GM23338 (cell line): ENCODE results near the gene ZNF77. TPM values are rescaled to one million over a fixed set of nuclear protein-coding genes. Genes with fewer than 3 reads are reported as not detected.

Source experiments
- ATAC-seq: fragments of 200-7000 bp; cut with Tn5 transposase; 3 replicates; pipeline ENCODE4 v1.9.1; 2020
- DNase-seq: peaks from one replicate; pipeline ENCODE4 v3.0.0-alpha.2; 2015; ENCODE audit warnings: low spot score
- H2AFZ ChIP-seq: fragments of 200-600 bp; sonication (generic); 2 replicates; pipeline ENCODE4 v1.8.0; 2016; ENCODE audit warnings: antibody characterized with exemption, mild to moderate bottlenecking, moderate library complexity
- H3F3A ChIP-seq: fragments of 200-600 bp; sonication (generic); replicated peaks from 2 replicates; pipeline ENCODE4 v1.8.0; 2017; ENCODE audit warnings: antibody characterized with exemption, mixed run types, low read depth
- H3K27ac ChIP-seq: fragments of 200-600 bp; sonication (generic); 2 replicates; pipeline ENCODE4 v1.6.1; 2016; ENCODE audit warnings: low read depth
- H3K27me3 ChIP-seq: fragments of 200-600 bp; sonication (generic); 2 replicates; pipeline ENCODE4 v1.8.0; 2016; ENCODE audit warnings: mild to moderate bottlenecking, mixed run types, moderate library complexity; ENCODE audit not compliant: insufficient read depth
- H3K36me3 ChIP-seq: fragments of 200-600 bp; sonication (generic); 2 replicates; pipeline ENCODE4 v1.8.0; 2016; ENCODE audit warnings: mild to moderate bottlenecking; ENCODE audit not compliant: insufficient read depth
- H3K4me1 ChIP-seq: fragments of 200-600 bp; sonication (generic); 2 replicates; pipeline ENCODE4 v1.8.0; 2016; ENCODE audit warnings: mild to moderate bottlenecking, moderate library complexity; ENCODE audit not compliant: insufficient read depth
- H3K4me2 ChIP-seq: fragments of 200-600 bp; sonication (generic); 2 replicates; pipeline ENCODE4 v1.7.1; 2017; ENCODE audit warnings: mixed run types
- H3K4me3 ChIP-seq: fragments of 200-600 bp; sonication (generic); 2 replicates; pipeline ENCODE4 v1.6.1; 2016; ENCODE audit warnings: mixed run types
- H3K79me2 ChIP-seq: fragments of 200-600 bp; sonication (generic); replicated peaks from 2 replicates; pipeline ENCODE4 v1.8.0; 2017; ENCODE audit warnings: mild to moderate bottlenecking; ENCODE audit not compliant: insufficient read depth
- H3K9me2 ChIP-seq: fragments of 200-600 bp; sonication (generic); 2 replicates; pipeline ENCODE4 v1.8.0; 2017; ENCODE audit not compliant: insufficient read depth
- H4K20me1 ChIP-seq: fragments of 200-600 bp; sonication (generic); replicated peaks from 2 replicates; pipeline ENCODE4 v1.8.0; 2017; ENCODE audit warnings: mild to moderate bottlenecking; ENCODE audit not compliant: insufficient read depth
- H3K27ac Mint-ChIP-seq: 2 replicates; pipeline ENCODE4 v1.8.0; 2020; ENCODE audit warnings: inconsistent platforms, mild to moderate bottlenecking, moderate library complexity, mixed read lengths
- H3K27me3 Mint-ChIP-seq: 3 replicates; pipeline ENCODE4 v1.8.0; 2022; ENCODE audit warnings: low read depth, mild to moderate bottlenecking, moderate library complexity, mixed read lengths, inconsistent platforms; ENCODE audit not compliant: insufficient read depth, poor library complexity
- H3K36me3 Mint-ChIP-seq: 3 replicates; pipeline ENCODE4 v1.8.0; 2021; ENCODE audit warnings: low read depth, mild to moderate bottlenecking, inconsistent platforms, moderate library complexity, mixed read lengths
- H3K4me1 Mint-ChIP-seq: 3 replicates; pipeline ENCODE4 v1.8.0; 2020; ENCODE audit warnings: mild to moderate bottlenecking, inconsistent platforms, mixed read lengths
- H3K4me3 Mint-ChIP-seq: 3 replicates; pipeline ENCODE4 v1.8.0; 2021; ENCODE audit warnings: moderate library complexity, mild to moderate bottlenecking, inconsistent platforms, mixed read lengths
- H3K9me3 Mint-ChIP-seq: 3 replicates; pipeline ENCODE4 v1.8.0; 2020; ENCODE audit warnings: moderate library complexity, mild to moderate bottlenecking, inconsistent platforms, mixed read lengths
- CREB1 ChIP-seq: fragments of 250-450 bp; sonication (Bioruptor Pico); IDR thresholded peaks from 2 replicates; pipeline ENCODE4 v1.5.0; 2020; ENCODE audit warnings: low read depth, mild to moderate bottlenecking, moderate library complexity
- EZH2 ChIP-seq: fragments of 200-600 bp; sonication (generic); IDR thresholded peaks from one replicate; pipeline ENCODE4 v1.8.0; 2017; ENCODE audit warnings: antibody characterized with exemption, mild to moderate bottlenecking, low read depth; ENCODE audit not compliant: unreplicated experiment
- EZH2phosphoT487 ChIP-seq: fragments of 200-600 bp; sonication (generic); IDR thresholded peaks from one replicate; pipeline ENCODE4 v1.8.1; 2018; ENCODE audit warnings: antibody characterized with exemption; ENCODE audit not compliant: unreplicated experiment
- JUNB ChIP-seq: IDR thresholded peaks from one replicate; pipeline ENCODE4 v1.6.1; 2016; ENCODE audit warnings: antibody characterized with exemption; ENCODE audit not compliant: unreplicated experiment
- REST ChIP-seq: IDR thresholded peaks from one replicate; pipeline ENCODE4 v1.6.1; 2018; ENCODE audit warnings: antibody characterized with exemption; ENCODE audit not compliant: unreplicated experiment
- ZNF114 ChIP-seq: fragments of 250-450 bp; sonication (Bioruptor Pico); IDR thresholded peaks from 2 replicates; pipeline ENCODE4 v1.5.0; 2020; ENCODE audit warnings: mild to moderate bottlenecking, moderate library complexity
- ZNF331 ChIP-seq: fragments of 250-450 bp; sonication (Bioruptor Pico); IDR thresholded peaks from 2 replicates; pipeline ENCODE4 v1.5.0; 2020; ENCODE audit warnings: low read depth, mild to moderate bottlenecking, moderate library complexity
- polyA plus RNA-seq: library from polyadenylated mRNA; unstranded; fragments of >200 nt; fragmentation: Nextera tagmentation; extraction: Ambion mirVana; gene quantifications from 2 replicates; pipeline ENCODE4 v1.2.1, GENCODE V29; 2016
- total RNA-seq: library from RNA; depleted of rRNA; stranded (reverse); fragments of >200 nt; shearing (Covaris generic); gene quantifications from 2 replicates; pipeline ENCODE4 v1.2.3, GENCODE V29; 2014
- TF ChIP-seq, protein P1 (sequence below): fragments of 250-450 bp; sonication (Bioruptor Pico); IDR thresholded peaks from 2 replicates; pipeline ENCODE4 v1.5.0; 2020; ENCODE audit warnings: mild to moderate bottlenecking, moderate library complexity
- TF ChIP-seq, protein P2 (sequence below): IDR thresholded peaks from 2 replicates; pipeline ENCODE4 v1.6.1; 2016; ENCODE audit warnings: antibody characterized with exemption

Gene ZNF77
- total and polyA plus RNA-seq, 2 experiments from 2014 or later = 3.3 to 4.5 TPM

DNA sequence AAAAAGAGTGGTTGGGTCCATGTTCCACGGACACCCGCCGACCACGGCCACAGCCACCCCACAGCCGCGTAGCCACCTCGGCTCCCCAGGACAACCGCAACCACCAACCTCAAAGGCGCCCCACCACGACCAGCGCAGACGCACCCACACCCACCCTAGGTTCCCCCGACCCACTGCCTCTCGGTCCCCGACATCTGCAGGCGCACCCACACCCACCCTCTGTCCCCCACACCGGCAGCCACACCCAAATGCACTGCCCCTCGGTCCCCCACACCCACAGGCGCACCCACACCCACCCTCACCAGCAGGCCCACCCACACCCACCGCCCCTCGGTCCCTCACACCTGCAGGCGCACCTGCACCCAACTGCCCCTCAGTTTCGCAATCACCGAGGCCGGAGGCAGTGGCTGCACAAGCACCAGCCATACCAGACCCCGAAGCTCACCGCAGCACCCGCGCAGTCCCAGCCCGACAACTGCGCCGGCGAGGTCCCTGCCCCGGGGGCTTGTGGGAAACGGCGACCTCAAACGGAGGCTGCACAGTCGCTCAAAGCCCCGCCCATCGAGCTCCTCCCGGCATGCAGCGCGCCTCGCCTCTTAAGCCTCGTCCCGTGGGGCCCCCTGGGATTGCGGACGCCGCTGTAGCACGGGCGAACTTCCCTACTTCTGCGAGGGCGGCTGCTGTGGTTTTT, 18.3 kb downstream of the ZNF77 start:
- H3K27me3 Mint-ChIP-seq = peaks cover 10% of the 10 kb centered on the region
- no peak for ATAC-seq
- no peak overlapping the region for H3K27ac Mint-ChIP-seq

More for the DNA sequence above, 18.3 kb downstream of the ZNF77 start:
- Histone ChIP-seq H3F3A (no peaks in the 10 kb centered on the region), H3K4me3 (no peak overlapping the region), H4K20me1 (no peaks in the 10 kb centered on the region), H3K27me3 (no peaks in the 10 kb centered on the region), H2AFZ (no peak overlapping the region), H3K36me3 (no peaks in the 10 kb centered on the region; the same call in 1 of the 2 replicates), H3K4me1 (peaks cover 8% of the 10 kb centered on the region; the same call in 1 of the 2 replicates), H3K9me2 (no peaks in the 10 kb centered on the region), H3K27ac (no peak overlapping the region), H3K79me2 (no peaks in the 10 kb centered on the region), H3K4me2 (no peak overlapping the region)
- Mint-ChIP-seq H3K9me3 (peaks cover 53% of the 10 kb centered on the region), H3K4me1 (peaks cover 5% of the 10 kb centered on the region; the same call in 1 of the 3 replicates), H3K36me3 (peaks cover 26% of the 10 kb centered on the region), H3K4me3 (no peak overlapping the region)
- peak; percentile 55 for DNase-seq
- TF ChIP-seq REST (no peak), CREB1 (CRISPR knock-in tag) (no peak), EZH2phosphoT487 (no peak), EZH2 (no peak), JUNB (no peak), ZNF114 (CRISPR knock-in tag) (no peak), ZNF331 (CRISPR knock-in tag) (no peak)
- TF ChIP-seq, protein P1, sequence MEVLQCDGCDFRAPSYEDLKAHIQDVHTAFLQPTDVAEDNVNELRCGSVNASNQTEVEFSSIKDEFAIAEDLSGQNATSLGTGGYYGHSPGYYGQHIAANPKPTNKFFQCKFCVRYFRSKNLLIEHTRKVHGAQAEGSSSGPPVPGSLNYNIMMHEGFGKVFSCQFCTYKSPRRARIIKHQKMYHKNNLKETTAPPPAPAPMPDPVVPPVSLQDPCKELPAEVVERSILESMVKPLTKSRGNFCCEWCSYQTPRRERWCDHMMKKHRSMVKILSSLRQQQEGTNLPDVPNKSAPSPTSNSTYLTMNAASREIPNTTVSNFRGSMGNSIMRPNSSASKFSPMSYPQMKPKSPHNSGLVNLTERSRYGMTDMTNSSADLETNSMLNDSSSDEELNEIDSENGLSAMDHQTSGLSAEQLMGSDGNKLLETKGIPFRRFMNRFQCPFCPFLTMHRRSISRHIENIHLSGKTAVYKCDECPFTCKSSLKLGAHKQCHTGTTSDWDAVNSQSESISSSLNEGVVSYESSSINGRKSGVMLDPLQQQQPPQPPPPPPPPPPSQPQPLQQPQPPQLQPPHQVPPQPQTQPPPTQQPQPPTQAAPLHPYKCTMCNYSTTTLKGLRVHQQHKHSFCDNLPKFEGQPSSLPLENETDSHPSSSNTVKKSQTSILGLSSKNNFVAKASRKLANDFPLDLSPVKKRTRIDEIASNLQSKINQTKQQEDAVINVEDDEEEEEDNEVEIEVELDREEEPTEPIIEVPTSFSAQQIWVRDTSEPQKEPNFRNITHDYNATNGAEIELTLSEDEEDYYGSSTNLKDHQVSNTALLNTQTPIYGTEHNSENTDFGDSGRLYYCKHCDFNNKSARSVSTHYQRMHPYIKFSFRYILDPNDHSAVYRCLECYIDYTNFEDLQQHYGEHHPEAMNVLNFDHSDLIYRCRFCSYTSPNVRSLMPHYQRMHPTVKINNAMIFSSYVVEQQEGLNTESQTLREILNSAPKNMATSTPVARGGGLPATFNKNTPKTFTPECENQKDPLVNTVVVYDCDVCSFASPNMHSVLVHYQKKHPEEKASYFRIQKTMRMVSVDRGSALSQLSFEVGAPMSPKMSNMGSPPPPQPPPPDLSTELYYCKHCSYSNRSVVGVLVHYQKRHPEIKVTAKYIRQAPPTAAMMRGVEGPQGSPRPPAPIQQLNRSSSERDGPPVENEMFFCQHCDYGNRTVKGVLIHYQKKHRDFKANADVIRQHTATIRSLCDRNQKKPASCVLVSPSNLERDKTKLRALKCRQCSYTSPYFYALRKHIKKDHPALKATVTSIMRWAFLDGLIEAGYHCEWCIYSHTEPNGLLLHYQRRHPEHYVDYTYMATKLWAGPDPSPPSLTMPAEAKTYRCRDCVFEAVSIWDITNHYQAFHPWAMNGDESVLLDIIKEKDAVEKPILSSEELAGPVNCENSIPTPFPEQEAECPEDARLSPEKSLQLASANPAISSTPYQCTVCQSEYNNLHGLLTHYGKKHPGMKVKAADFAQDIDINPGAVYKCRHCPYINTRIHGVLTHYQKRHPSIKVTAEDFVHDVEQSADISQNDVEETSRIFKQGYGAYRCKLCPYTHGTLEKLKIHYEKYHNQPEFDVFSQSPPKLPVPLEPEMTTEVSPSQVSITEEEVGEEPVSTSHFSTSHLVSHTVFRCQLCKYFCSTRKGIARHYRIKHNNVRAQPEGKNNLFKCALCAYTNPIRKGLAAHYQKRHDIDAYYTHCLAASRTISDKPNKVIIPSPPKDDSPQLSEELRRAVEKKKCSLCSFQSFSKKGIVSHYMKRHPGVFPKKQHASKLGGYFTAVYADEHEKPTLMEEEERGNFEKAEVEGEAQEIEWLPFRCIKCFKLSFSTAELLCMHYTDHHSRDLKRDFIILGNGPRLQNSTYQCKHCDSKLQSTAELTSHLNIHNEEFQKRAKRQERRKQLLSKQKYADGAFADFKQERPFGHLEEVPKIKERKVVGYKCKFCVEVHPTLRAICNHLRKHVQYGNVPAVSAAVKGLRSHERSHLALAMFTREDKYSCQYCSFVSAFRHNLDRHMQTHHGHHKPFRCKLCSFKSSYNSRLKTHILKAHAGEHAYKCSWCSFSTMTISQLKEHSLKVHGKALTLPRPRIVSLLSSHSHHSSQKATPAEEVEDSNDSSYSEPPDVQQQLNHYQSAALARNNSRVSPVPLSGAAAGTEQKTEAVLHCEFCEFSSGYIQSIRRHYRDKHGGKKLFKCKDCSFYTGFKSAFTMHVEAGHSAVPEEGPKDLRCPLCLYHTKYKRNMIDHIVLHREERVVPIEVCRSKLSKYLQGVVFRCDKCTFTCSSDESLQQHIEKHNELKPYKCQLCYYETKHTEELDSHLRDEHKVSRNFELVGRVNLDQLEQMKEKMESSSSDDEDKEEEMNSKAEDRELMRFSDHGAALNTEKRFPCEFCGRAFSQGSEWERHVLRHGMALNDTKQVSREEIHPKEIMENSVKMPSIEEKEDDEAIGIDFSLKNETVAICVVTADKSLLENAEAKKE (CRISPR knock-in tag) = no peak
- TF ChIP-seq, protein P2, sequence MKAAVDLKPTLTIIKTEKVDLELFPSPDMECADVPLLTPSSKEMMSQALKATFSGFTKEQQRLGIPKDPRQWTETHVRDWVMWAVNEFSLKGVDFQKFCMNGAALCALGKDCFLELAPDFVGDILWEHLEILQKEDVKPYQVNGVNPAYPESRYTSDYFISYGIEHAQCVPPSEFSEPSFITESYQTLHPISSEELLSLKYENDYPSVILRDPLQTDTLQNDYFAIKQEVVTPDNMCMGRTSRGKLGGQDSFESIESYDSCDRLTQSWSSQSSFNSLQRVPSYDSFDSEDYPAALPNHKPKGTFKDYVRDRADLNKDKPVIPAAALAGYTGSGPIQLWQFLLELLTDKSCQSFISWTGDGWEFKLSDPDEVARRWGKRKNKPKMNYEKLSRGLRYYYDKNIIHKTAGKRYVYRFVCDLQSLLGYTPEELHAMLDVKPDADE = no peak
